Endothelial cell (in vitro differentiated cells): Measurements from ENCODE around the gene SOS2. TPM values are rescaled to one million over a fixed set of nuclear protein-coding genes. Genes with fewer than 3 reads are reported as not detected.

Source experiments
- DNase-seq: peaks from one replicate; pipeline ENCODE4 v3.0.0; 2021; ENCODE audit warnings: low spot score
- H3K27ac Mint-ChIP-seq: one replicate; pipeline ENCODE4 v1.8.0; 2021; ENCODE audit warnings: mixed read lengths, inconsistent platforms; ENCODE audit not compliant: unreplicated experiment
- H3K27me3 Mint-ChIP-seq: one replicate; pipeline ENCODE4 v1.8.0; 2021; ENCODE audit warnings: mild to moderate bottlenecking, moderate library complexity, mixed read lengths, inconsistent platforms; ENCODE audit not compliant: unreplicated experiment
- H3K36me3 Mint-ChIP-seq: one replicate; pipeline ENCODE4 v1.8.0; 2021; ENCODE audit warnings: mild to moderate bottlenecking, low read depth, mixed read lengths, inconsistent platforms; ENCODE audit not compliant: unreplicated experiment
- H3K4me1 Mint-ChIP-seq: one replicate; pipeline ENCODE4 v1.8.0; 2021; ENCODE audit warnings: mild to moderate bottlenecking, mixed read lengths, inconsistent platforms; ENCODE audit not compliant: unreplicated experiment
- H3K4me3 Mint-ChIP-seq: one replicate; pipeline ENCODE4 v1.8.0; 2021; ENCODE audit warnings: mild to moderate bottlenecking, mixed read lengths, inconsistent platforms; ENCODE audit not compliant: unreplicated experiment
- H3K9me3 Mint-ChIP-seq: one replicate; pipeline ENCODE4 v1.8.0; 2021; ENCODE audit warnings: mixed read lengths, inconsistent platforms; ENCODE audit not compliant: unreplicated experiment
- CTCF ChIP-seq: fragments of 200-600 bp; sonication (generic); IDR thresholded peaks from one replicate; pipeline ENCODE4 v1.5.0; 2021; ENCODE audit warnings: antibody characterized with exemption; ENCODE audit not compliant: unreplicated experiment
- total RNA-seq: library from RNA; stranded (reverse); fragmentation: NEBNext Ultra II Directional; extraction: Animal tissue kit (Norgen Biotek cat#: 25700); gene quantifications from one replicate; pipeline ENCODE4 v1.2.1, GENCODE V29; 2021; ENCODE audit not compliant: unreplicated experiment

SOS2 gene
- total RNA-seq, 1 donor from 2014 or later: 27.9 TPM

DNA sequence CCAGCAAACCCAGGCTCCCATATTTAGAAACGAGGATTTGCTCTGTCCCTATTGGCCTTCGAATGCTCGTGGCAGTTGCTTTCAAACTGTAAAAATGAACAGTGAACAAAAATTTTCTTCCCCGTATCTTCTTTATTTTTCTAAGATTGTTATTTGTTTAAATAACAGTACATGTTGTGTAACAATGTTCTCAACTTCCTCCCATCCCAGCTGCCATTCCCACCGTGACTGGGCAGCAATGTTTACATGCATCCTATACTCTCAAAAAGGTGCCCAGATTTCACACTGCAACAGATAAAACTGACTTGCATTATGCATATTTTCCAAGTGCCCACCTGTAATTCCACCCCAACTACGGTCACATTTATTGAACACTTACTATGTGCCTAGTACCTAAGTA lies 127.8 kb downstream of the SOS2 start:
- DNase-seq: no peak
- Mint-ChIP-seq H3K9me3 (no peaks in the 10 kb centered on the region), H3K4me3 (no peak overlapping the region), H3K27me3 (peaks cover 9% of the 10 kb centered on the region), H3K36me3 (peaks cover 3% of the 10 kb centered on the region), H3K27ac (no peak overlapping the region), H3K4me1 (no peaks in the 10 kb centered on the region)
- TF ChIP-seq CTCF: no peak

GRCh38 chr14:50101417-50101816 lies 130.0 kb downstream of the SOS2 start:
- DNase-seq: no peak
- no peak overlapping the region for H3K27ac Mint-ChIP-seq
- no peaks in the 10 kb centered on the region for H3K4me1 Mint-ChIP-seq
- no peak for TF ChIP-seq CTCF
- H3K4me3 Mint-ChIP-seq: no peak overlapping the region
- no peaks in the 10 kb centered on the region for H3K9me3 Mint-ChIP-seq
- H3K36me3 Mint-ChIP-seq: no peaks in the 10 kb centered on the region
- peaks cover 9% of the 10 kb centered on the region for H3K27me3 Mint-ChIP-seq

- Mint-ChIP-seq H3K4me3 (no peak overlapping the region), H3K9me3 (no peaks in the 10 kb centered on the region), H3K27ac (no peak overlapping the region), H3K36me3 (peaks cover 2% of the 10 kb centered on the region), H3K27me3 (peaks cover 9% of the 10 kb centered on the region), H3K4me1 (no peaks in the 10 kb centered on the region)
- no peak for TF ChIP-seq CTCF
- DNase-seq: no peak
Measured at GRCh38 chr14:50100805-50101204, 130.6 kb downstream of the SOS2 start.

DNA sequence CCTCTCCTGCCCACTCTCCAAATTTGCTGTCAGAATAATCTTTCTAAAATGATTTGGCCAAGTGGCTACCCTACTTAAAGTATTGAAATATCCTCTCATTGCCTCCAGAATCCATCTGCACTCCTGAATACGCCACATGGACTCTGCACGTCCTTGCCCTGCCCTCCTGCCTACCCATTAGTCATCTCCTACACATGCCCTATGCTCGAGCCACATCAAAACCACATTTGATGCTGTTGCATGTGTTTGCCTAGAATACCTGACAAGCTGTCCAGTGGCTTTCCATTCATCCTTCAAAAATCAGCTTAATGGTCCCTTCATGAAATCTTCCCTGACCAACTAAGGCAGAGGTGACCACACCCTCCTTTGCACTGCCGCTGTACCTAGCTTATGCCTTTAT lies 132.0 kb downstream of the SOS2 start:
- TF ChIP-seq CTCF: no peak
- Mint-ChIP-seq H3K27ac (no peak overlapping the region), H3K27me3 (peaks cover 9% of the 10 kb centered on the region), H3K36me3 (peaks cover 4% of the 10 kb centered on the region), H3K4me3 (no peak overlapping the region), H3K9me3 (no peaks in the 10 kb centered on the region), H3K4me1 (no peaks in the 10 kb centered on the region)
- no peak for DNase-seq

GRCh38 chr14:50095895-50096294 lies 135.5 kb downstream of the SOS2 start:
- Mint-ChIP-seq H3K36me3 (peaks cover 5% of the 10 kb centered on the region), H3K4me1 (peaks cover 4% of the 10 kb centered on the region), H3K9me3 (no peaks in the 10 kb centered on the region), H3K4me3 (no peak overlapping the region), H3K27ac (no peak overlapping the region), H3K27me3 (peaks cover 8% of the 10 kb centered on the region)
- DNase-seq: no peak
- TF ChIP-seq CTCF: no peak
